GM12801 (cell line): ENCODE results near the gene KNDC1.

Experiments used
- CTCF ChIP-seq: IDR thresholded peaks from one replicate; pipeline ENCODE4 v1.5.1; 2011; ENCODE audit warnings: control low read depth; ENCODE audit not compliant: insufficient read length; ENCODE audit errors: extremely low read depth

Gene KNDC1

DNA sequence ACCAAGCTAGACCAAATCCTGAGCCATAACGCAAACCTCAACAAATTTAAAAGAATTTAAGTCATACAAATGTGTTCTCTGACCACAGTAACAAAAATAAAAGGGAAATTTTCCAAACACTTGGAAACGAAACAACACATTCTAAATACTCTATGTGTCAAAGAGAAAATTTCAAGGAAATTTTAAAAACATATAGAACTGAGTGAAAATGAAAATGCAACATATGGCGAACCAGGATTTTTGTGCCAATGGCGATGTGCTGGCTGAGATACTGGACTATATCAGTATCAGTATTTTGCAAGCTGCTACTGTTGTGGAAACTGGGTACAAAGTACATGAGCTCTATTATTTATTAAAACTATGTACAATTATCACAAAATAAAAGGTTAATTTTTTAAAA lies 34.1 kb downstream of the KNDC1 start:
- TF ChIP-seq CTCF: no peak

- no peak for TF ChIP-seq CTCF
These were observed 35.1 kb downstream of the KNDC1 start for GRCh38 chr10:133195096-133195495.

- TF ChIP-seq CTCF: no peak
These were observed 35.6 kb downstream of the KNDC1 start for GRCh38 chr10:133195611-133196010.

DNA sequence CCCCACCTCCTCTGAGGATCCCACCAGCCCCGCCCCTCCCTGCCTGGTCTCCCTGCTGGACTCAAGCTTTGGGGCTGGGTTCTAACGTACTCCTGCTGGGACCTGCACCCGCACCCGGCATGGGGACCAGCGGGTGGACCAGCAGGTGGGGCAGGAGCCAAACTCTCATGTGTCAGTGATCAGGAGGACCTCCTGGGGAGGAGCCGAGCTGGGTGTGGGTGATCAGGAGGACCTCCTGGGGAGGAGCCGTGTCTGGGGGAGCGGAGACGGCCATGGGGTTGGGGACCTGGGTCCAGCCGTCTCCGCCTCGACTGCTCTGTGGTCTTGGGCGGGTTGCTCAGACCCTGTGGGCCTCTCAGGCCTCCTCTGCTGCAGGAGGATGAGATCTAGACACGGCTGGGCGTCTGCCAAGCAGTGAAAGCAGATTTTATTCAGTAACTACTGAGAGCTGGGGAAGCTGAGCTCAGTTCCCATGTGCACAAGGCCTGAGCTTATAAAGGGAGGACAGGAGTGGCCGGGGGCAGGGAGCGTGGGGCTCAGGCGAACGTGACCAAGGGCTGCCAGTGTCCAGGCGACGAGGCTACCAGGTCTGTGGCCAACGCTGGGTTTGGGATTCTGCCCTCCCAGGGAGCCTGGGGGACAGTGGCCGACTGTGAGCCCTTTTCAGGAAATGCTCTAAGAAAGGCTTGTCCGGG lies 36.3 kb downstream of the KNDC1 start:
- TF ChIP-seq CTCF: no peak

- no peak for TF ChIP-seq CTCF
These were observed 37.1 kb downstream of the KNDC1 start for GRCh38 chr10:133196936-133197758.

DNA sequence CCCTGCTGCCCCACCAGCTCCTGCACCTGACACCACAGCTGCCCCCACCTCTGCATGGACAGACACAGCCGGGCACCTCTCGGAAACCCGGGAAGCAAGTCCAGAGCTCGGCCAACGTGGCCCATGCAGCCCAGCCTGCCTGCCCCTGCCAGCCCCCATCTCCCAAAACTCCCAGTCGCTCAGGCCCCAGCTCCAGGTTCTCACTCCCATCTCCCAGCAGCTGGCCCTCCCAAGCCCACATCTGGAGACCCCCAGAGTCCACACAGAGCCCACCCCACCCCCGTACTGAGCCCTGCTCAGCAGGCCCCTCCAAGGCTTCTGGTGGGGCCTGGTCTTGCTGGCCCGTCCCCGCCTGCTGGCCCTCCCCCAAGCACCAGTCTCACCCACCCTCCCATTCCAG lies 37.8 kb downstream of the KNDC1 start:
- TF ChIP-seq CTCF: no peak

DNA sequence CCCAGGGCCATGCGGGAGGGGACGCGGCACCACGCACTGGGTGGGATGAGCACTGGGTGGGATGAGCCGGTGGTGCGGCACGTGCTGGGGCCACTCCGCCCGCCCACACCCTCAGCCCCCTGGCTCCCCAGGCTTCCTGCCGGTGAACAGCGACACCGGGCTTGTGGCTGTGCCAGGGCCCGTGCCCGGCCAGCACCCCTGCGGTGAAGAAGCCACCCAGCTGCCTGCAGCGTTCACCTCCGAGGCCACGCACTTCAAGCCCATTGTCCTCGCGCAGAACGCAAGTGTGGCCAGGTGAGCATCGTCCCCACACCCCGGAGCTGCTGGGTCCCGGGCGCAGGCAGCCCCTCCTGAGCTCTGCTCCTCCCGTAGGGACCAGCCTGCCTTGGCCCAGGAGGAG lies 38.2 kb downstream of the KNDC1 start:
- TF ChIP-seq CTCF: no peak
